GM12875 (cell line): Measurements from ENCODE around the gene ABCE1.

ENCODE experiments used
- H3K4me3 ChIP-seq: one replicate; pipeline ENCODE4 v1.5.1; 2011; ENCODE audit warnings: low read depth, low read length, control low read depth
- CTCF ChIP-seq: IDR thresholded peaks from 2 replicates; pipeline ENCODE4 v1.5.1; 2011; ENCODE audit warnings: low read depth, mild to moderate bottlenecking, control low read depth, inconsistent platforms, low read length, moderate library complexity, borderline replicate concordance; ENCODE audit not compliant: insufficient read depth

The ABCE1 gene

GRCh38 chr4:145155268-145155870, 57.3 kb downstream of the ABCE1 start:
- no peak for TF ChIP-seq CTCF
- no peak overlapping the region for H3K4me3 ChIP-seq

- H3K4me3 ChIP-seq, result no peak overlapping the region
- TF ChIP-seq CTCF, result no peak
These were observed 58.9 kb downstream of the ABCE1 start for GRCh38 chr4:145156986-145157385.

GRCh38 chr4:145161549-145161948, 63.4 kb downstream of the ABCE1 start:
- H3K4me3 ChIP-seq, result no peak overlapping the region
- no peak for TF ChIP-seq CTCF

- no peak for TF ChIP-seq CTCF
- no peak overlapping the region for H3K4me3 ChIP-seq
These were observed 69.8 kb downstream of the ABCE1 start for GRCh38 chr4:145167887-145168286.

- no peak overlapping the region for H3K4me3 ChIP-seq
- no peak for TF ChIP-seq CTCF
These were observed 70.6 kb downstream of the ABCE1 start for GRCh38 chr4:145168581-145169187.

- TF ChIP-seq CTCF, result no peak
- no peak overlapping the region for H3K4me3 ChIP-seq
These were observed 72.1 kb downstream of the ABCE1 start for GRCh38 chr4:145170223-145170622.

- no peak overlapping the region for H3K4me3 ChIP-seq
- no peak for TF ChIP-seq CTCF
These were observed 73.8 kb downstream of the ABCE1 start for GRCh38 chr4:145171911-145172310.
